Calu3 (cell line): Measurements from ENCODE around the gene COPS9. TPM values are rescaled to one million over a fixed set of nuclear protein-coding genes. Genes with fewer than 3 reads are reported as not detected.

ENCODE experiments used
- BruUV-seq: library from RNA; stranded (reverse); fragments of 400-500 nt; replicated peaks from 2 replicates; lab custom pipeline; 2021; lab: Mats Ljungman, UMichigan
- CTCF ChIA-PET: fragments of 300-600 bp; sonication (Branson Sonifier 250); formaldehyde crosslinking; loops from one replicate; lab custom pipeline; 2022; ENCODE audit warnings: antibody characterized with exemption; lab: Charles Lee
- DNase-seq: peaks from one replicate; pipeline ENCODE4 v3.0.0; 2022
- H3K27ac Mint-ChIP-seq: one replicate; pipeline ENCODE4 v1.8.0; 2022; ENCODE audit warnings: mixed read lengths; ENCODE audit not compliant: unreplicated experiment
- H3K27me3 Mint-ChIP-seq: one replicate; pipeline ENCODE4 v1.8.0; 2022; ENCODE audit warnings: mixed read lengths; ENCODE audit not compliant: unreplicated experiment
- H3K36me3 Mint-ChIP-seq: one replicate; pipeline ENCODE4 v1.8.0; 2022; ENCODE audit warnings: mild to moderate bottlenecking, moderate library complexity, mixed read lengths; ENCODE audit not compliant: insufficient read depth, unreplicated experiment
- H3K4me1 Mint-ChIP-seq: one replicate; pipeline ENCODE4 v1.8.0; 2022; ENCODE audit warnings: mild to moderate bottlenecking, low read depth, mixed read lengths; ENCODE audit not compliant: unreplicated experiment
- H3K4me3 Mint-ChIP-seq: one replicate; pipeline ENCODE4 v1.8.0; 2022; ENCODE audit warnings: mild to moderate bottlenecking, low read depth, moderate library complexity, mixed read lengths; ENCODE audit not compliant: unreplicated experiment
- H3K9me3 Mint-ChIP-seq: one replicate; pipeline ENCODE4 v1.8.0; 2022; ENCODE audit warnings: low read depth, mixed read lengths; ENCODE audit not compliant: unreplicated experiment
- intact Hi-C: fragments of 100-400 bp; cut with micrococcal nuclease; formaldehyde crosslinking; loops from one replicate; pipeline ENCODE4 v1.10.0; 2022; ENCODE audit not compliant: unreplicated experiment
- total RNA-seq: library from RNA; stranded (reverse); gene quantifications from 2 replicates; pipeline ENCODE4 v1.2.3, GENCODE V29; 2022
- TF ChIP-seq, protein P1 (sequence below): fragments of 200-600 bp; IDR thresholded peaks from one replicate; pipeline ENCODE4 v1.8.0; 2022; ENCODE audit warnings: antibody characterized with exemption; ENCODE audit not compliant: unreplicated experiment

The COPS9 gene
- total RNA-seq, 1 experiment from 2014 or later = 106 TPM

DNA sequence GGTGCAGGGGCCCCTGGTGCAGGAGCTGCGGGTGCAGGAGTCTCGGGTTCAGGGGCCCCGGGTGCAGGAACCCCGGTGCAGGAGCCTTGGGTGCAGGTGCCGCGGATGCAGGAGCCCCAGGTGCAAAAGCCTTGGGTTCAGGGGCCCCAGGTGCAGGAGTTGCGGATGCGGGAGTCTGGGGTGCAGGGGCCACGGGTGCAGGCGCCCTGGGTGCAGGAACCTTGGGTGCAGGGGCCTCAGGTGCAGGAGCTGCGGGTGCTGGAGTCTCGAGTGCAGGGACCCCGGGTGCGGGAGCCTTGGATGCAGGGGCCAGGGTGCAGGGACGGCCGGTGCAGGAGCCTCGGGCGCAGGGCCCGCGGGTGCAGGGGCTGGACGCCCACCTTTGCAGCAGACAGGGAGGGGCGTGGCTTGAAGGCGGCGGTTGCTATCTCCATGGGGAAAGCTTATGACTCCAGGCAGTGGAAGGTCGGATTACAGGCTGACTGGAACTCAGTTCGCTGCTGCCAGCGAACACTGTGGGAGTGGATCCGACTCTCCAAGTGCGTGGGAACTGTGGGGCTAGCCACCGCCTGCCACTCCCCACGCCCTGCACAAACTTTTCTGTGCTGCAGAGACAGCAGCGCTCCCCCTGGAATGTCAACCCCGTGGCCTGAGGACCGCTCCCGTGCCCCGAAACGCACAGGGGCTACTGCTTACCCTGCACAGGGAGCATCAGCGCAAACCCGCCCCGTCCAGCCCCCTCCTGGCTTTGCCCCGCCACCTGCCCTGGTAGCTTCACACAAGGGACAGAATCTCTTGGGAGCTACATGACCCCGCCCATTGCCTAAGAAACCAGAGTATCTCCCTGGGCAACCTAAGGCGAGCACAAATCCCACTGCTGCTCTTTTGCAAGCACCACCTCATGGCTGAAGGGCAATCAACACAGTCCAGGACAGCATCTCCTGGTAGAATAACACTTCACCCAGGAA lies 40.3 kb downstream of the COPS9 start:
- Mint-ChIP-seq H3K27me3 (peaks cover 90% of the 10 kb centered on the region), H3K4me1 (no peaks in the 10 kb centered on the region), H3K9me3 (peaks cover 8% of the 10 kb centered on the region), H3K4me3 (no peak overlapping the region), H3K36me3 (no peaks in the 10 kb centered on the region), H3K27ac (no peak overlapping the region)
- CTCF ChIA-PET = interaction anchor here (0.6 kb wide), 1 partner anchor 539 kb away, joined by 4 read pairs; no protein-coding TSS in a partner anchor
- intact Hi-C loops = no loop called here
- DNase-seq = no peak
- no TSS peak for BruUV-seq
- TF ChIP-seq, protein P1, sequence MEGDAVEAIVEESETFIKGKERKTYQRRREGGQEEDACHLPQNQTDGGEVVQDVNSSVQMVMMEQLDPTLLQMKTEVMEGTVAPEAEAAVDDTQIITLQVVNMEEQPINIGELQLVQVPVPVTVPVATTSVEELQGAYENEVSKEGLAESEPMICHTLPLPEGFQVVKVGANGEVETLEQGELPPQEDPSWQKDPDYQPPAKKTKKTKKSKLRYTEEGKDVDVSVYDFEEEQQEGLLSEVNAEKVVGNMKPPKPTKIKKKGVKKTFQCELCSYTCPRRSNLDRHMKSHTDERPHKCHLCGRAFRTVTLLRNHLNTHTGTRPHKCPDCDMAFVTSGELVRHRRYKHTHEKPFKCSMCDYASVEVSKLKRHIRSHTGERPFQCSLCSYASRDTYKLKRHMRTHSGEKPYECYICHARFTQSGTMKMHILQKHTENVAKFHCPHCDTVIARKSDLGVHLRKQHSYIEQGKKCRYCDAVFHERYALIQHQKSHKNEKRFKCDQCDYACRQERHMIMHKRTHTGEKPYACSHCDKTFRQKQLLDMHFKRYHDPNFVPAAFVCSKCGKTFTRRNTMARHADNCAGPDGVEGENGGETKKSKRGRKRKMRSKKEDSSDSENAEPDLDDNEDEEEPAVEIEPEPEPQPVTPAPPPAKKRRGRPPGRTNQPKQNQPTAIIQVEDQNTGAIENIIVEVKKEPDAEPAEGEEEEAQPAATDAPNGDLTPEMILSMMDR = no peak

DNA sequence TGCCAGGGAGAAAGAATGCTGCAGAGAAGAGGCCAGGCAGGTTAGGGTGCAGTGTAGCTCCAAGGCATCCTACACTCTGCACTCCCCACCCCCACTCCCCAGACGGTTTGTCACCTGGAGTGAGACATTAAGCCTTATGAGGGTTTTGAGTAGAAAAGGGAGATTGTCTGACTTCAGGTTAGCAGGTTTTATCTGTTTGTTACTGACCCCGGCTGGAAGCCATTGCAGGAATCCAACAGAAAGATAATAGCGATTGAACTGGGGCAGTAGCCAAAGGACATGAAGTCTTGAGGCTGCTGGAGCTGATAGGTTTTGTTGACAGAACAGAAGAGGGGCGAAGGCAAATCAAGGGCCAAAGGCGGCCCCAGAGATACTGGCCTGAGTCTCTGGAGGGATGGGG lies 46.8 kb downstream of the COPS9 start:
- H3K36me3 Mint-ChIP-seq = no peaks in the 10 kb centered on the region
- peaks cover 13% of the 10 kb centered on the region for H3K9me3 Mint-ChIP-seq
- TF ChIP-seq, protein P1 = no peak
- peaks cover 64% of the 10 kb centered on the region for H3K27me3 Mint-ChIP-seq
- no peak overlapping the region for H3K27ac Mint-ChIP-seq
- no peak for DNase-seq
- intact Hi-C loops = no loop called here
- BruUV-seq = no TSS peak
- CTCF ChIA-PET = no interaction called here
- no peak overlapping the region for H3K4me3 Mint-ChIP-seq
- H3K4me1 Mint-ChIP-seq = no peaks in the 10 kb centered on the region

DNA sequence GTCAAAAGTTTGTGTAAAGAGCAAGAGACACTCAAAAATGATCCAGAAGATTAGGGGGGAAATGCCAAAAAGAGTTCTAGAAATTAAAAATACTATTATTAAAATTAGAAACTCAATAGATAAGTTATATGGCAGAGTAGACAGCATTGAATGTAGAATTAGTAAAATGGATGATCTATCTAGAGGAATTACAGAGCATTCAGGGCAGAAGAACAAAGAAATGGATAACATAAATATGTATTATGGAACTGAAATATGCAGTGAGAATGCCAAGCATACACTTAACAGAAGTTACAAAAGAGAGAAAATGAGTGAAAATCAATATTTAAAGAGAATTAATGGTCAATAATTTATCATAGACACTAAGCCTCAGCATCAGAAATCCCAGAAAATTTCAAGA lies 49.5 kb downstream of the COPS9 start:
- intact Hi-C loops = no loop called here
- H3K9me3 Mint-ChIP-seq = peaks cover 9% of the 10 kb centered on the region
- H3K4me1 Mint-ChIP-seq = no peaks in the 10 kb centered on the region
- no peak for DNase-seq
- CTCF ChIA-PET = no interaction called here
- BruUV-seq = no TSS peak
- H3K4me3 Mint-ChIP-seq = no peak overlapping the region
- peaks cover 63% of the 10 kb centered on the region for H3K27me3 Mint-ChIP-seq
- TF ChIP-seq, protein P1 = no peak
- H3K27ac Mint-ChIP-seq = no peak overlapping the region
- no peaks in the 10 kb centered on the region for H3K36me3 Mint-ChIP-seq

Other genes with a start within 250 kb of the COPS9 start
- 137 and 148 TPM in 2 replicates for gene NDUFA10, start 111.0 kb downstream of the COPS9 start, total RNA-seq
- not detected in 2 replicates for gene OR6B2, start 105.9 kb downstream of the COPS9 start, total RNA-seq
- not detected in 2 replicates for gene OR6B3, start 82.8 kb downstream of the COPS9 start, total RNA-seq
- gene OTOS, start 4.4 kb upstream of the COPS9 start, total RNA-seq = not detected in 2 replicates